ENCODE measurements around the gene PPP1R26. TPM values are rescaled to one million over a fixed set of nuclear protein-coding genes. Genes with fewer than 3 reads are reported as not detected.

PPP1R26 gene
- total and polyA plus RNA-seq, 4 donors: 16.1 to 37.8 (median 28.4) TPM

GRCh38 chr9:135487281-135488012 lies 7.9 kb downstream of the PPP1R26 start:
- Histone ChIP-seq H3K27me3 (ENCODE audit: control insufficient read depth, insufficient read depth, low read length) (no peaks in the 10 kb centered on the region), H3K36me3 (ENCODE audit: control insufficient read depth, insufficient read depth, low read length) (peaks cover 69% of the 10 kb centered on the region), H3K27ac (ENCODE audit: low read depth, low read length) (no peak overlapping the region), H3K9me3 (ENCODE audit: control insufficient read depth, insufficient read depth, low read length) (no peaks in the 10 kb centered on the region), H3K4me1 (ENCODE audit: control insufficient read depth, insufficient read depth, low read length) (no peaks in the 10 kb centered on the region), H3K4me3 (ENCODE audit: low read depth, low read length) (no peak overlapping the region)
- WGBS (ENCODE audit: insufficient coverage): 93% methylated on average over 40 of the region's 40 CpGs
- DNase-seq (ENCODE audit: low read depth in 4 of 6, low spot score in 6 of 6): no peak

GRCh38 chr9:135488013-135488330 lies 8.4 kb downstream of the PPP1R26 start:
- H3K27ac ChIP-seq (ENCODE audit: low read depth, low read length): no peak overlapping the region
- no peak for DNase-seq (ENCODE audit: low read depth in 4 of 6, low spot score in 6 of 6)
- H3K9me3 ChIP-seq (ENCODE audit: control insufficient read depth, insufficient read depth, low read length): no peaks in the 10 kb centered on the region
- 98% methylated on average over 7 of the region's 18 CpGs for WGBS (ENCODE audit: insufficient coverage)
- H3K4me3 ChIP-seq (ENCODE audit: low read depth, low read length): no peak overlapping the region
- no peaks in the 10 kb centered on the region for H3K4me1 ChIP-seq (ENCODE audit: control insufficient read depth, insufficient read depth, low read length)
- peaks cover 72% of the 10 kb centered on the region for H3K36me3 ChIP-seq (ENCODE audit: control insufficient read depth, insufficient read depth, low read length)
- no peaks in the 10 kb centered on the region for H3K27me3 ChIP-seq (ENCODE audit: control insufficient read depth, insufficient read depth, low read length)

- no peaks in the 10 kb centered on the region for H3K27me3 ChIP-seq (ENCODE audit: control insufficient read depth, insufficient read depth, low read length)
- no peak overlapping the region for H3K4me3 ChIP-seq (ENCODE audit: low read depth, low read length)
- WGBS (ENCODE audit: insufficient coverage): 92% methylated on average over 17 of the region's 17 CpGs
- no peak for DNase-seq (ENCODE audit: low read depth in 4 of 6, low spot score in 6 of 6)
- H3K27ac ChIP-seq (ENCODE audit: low read depth, low read length): no peak overlapping the region
- H3K9me3 ChIP-seq (ENCODE audit: control insufficient read depth, insufficient read depth, low read length): no peaks in the 10 kb centered on the region
- peaks cover 73% of the 10 kb centered on the region for H3K36me3 ChIP-seq (ENCODE audit: control insufficient read depth, insufficient read depth, low read length)
- no peaks in the 10 kb centered on the region for H3K4me1 ChIP-seq (ENCODE audit: control insufficient read depth, insufficient read depth, low read length)
Observed at GRCh38 chr9:135488527-135488926, 8.9 kb downstream of the PPP1R26 start.

GRCh38 chr9:135489188-135489906 lies 9.8 kb downstream of the PPP1R26 start:
- H3K4me1 ChIP-seq (ENCODE audit: control insufficient read depth, insufficient read depth, low read length): no peaks in the 10 kb centered on the region
- DNase-seq (ENCODE audit: low read depth in 4 of 6, low spot score in 6 of 6): no peak
- H3K27me3 ChIP-seq (ENCODE audit: control insufficient read depth, insufficient read depth, low read length): no peaks in the 10 kb centered on the region
- H3K27ac ChIP-seq (ENCODE audit: low read depth, low read length): no peak overlapping the region
- no peaks in the 10 kb centered on the region for H3K9me3 ChIP-seq (ENCODE audit: control insufficient read depth, insufficient read depth, low read length)
- 92% methylated on average over 18 of the region's 18 CpGs for WGBS (ENCODE audit: insufficient coverage)
- peaks cover 67% of the 10 kb centered on the region for H3K36me3 ChIP-seq (ENCODE audit: control insufficient read depth, insufficient read depth, low read length)
- H3K4me3 ChIP-seq (ENCODE audit: low read depth, low read length): no peak overlapping the region

GRCh38 chr9:135490166-135490870 lies 10.7 kb downstream of the PPP1R26 start:
- H3K27me3 ChIP-seq (ENCODE audit: control insufficient read depth, insufficient read depth, low read length): no peaks in the 10 kb centered on the region
- peaks cover 62% of the 10 kb centered on the region for H3K36me3 ChIP-seq (ENCODE audit: control insufficient read depth, insufficient read depth, low read length)
- H3K4me3 ChIP-seq (ENCODE audit: low read depth, low read length): no peak overlapping the region
- WGBS (ENCODE audit: insufficient coverage): 84% methylated on average over 16 of the region's 16 CpGs
- no peak overlapping the region for H3K27ac ChIP-seq (ENCODE audit: low read depth, low read length)
- H3K4me1 ChIP-seq (ENCODE audit: control insufficient read depth, insufficient read depth, low read length): no peaks in the 10 kb centered on the region
- no peak for DNase-seq (ENCODE audit: low read depth in 4 of 6, low spot score in 6 of 6)
- no peaks in the 10 kb centered on the region for H3K9me3 ChIP-seq (ENCODE audit: control insufficient read depth, insufficient read depth, low read length)

- Histone ChIP-seq H3K4me3 (ENCODE audit: low read depth, low read length) (no peak overlapping the region), H3K9me3 (ENCODE audit: control insufficient read depth, insufficient read depth, low read length) (no peaks in the 10 kb centered on the region), H3K4me1 (ENCODE audit: control insufficient read depth, insufficient read depth, low read length) (no peaks in the 10 kb centered on the region), H3K27me3 (ENCODE audit: control insufficient read depth, insufficient read depth, low read length) (no peaks in the 10 kb centered on the region), H3K36me3 (ENCODE audit: control insufficient read depth, insufficient read depth, low read length) (peaks cover 55% of the 10 kb centered on the region), H3K27ac (ENCODE audit: low read depth, low read length) (no peak overlapping the region)
- WGBS (ENCODE audit: insufficient coverage): 58% methylated on average over 10 of the region's 18 CpGs
- no peak for DNase-seq (ENCODE audit: low read depth in 4 of 6, low spot score in 6 of 6)
Observed at GRCh38 chr9:135490980-135491464, 11.4 kb downstream of the PPP1R26 start.

- Histone ChIP-seq H3K4me3 (ENCODE audit: low read depth, low read length) (no peak overlapping the region), H3K9me3 (ENCODE audit: control insufficient read depth, insufficient read depth, low read length) (no peaks in the 10 kb centered on the region), H3K4me1 (ENCODE audit: control insufficient read depth, insufficient read depth, low read length) (no peaks in the 10 kb centered on the region), H3K27ac (ENCODE audit: low read depth, low read length) (no peak overlapping the region), H3K36me3 (ENCODE audit: control insufficient read depth, insufficient read depth, low read length) (peaks cover 48% of the 10 kb centered on the region), H3K27me3 (ENCODE audit: control insufficient read depth, insufficient read depth, low read length) (no peaks in the 10 kb centered on the region)
- DNase-seq (ENCODE audit: low read depth in 4 of 6, low spot score in 6 of 6): no peak
- WGBS (ENCODE audit: insufficient coverage): no CpG with 5 or more reads among the region's 4 CpGs
Observed at GRCh38 chr9:135491764-135492163, 12.2 kb downstream of the PPP1R26 start.

- Histone ChIP-seq H3K27ac (ENCODE audit: low read depth, low read length) (no peak overlapping the region), H3K36me3 (ENCODE audit: control insufficient read depth, insufficient read depth, low read length) (peaks cover 35% of the 10 kb centered on the region), H3K4me3 (ENCODE audit: low read depth, low read length) (no peak overlapping the region), H3K27me3 (ENCODE audit: control insufficient read depth, insufficient read depth, low read length) (no peaks in the 10 kb centered on the region), H3K4me1 (ENCODE audit: control insufficient read depth, insufficient read depth, low read length) (no peaks in the 10 kb centered on the region), H3K9me3 (ENCODE audit: control insufficient read depth, insufficient read depth, low read length) (no peaks in the 10 kb centered on the region)
- peak in 1 of 6 donors; percentile 57 for DNase-seq (ENCODE audit: low read depth in 4 of 6, low spot score in 6 of 6)
- 83% methylated on average over 18 of the region's 27 CpGs for WGBS (ENCODE audit: insufficient coverage)
Observed at GRCh38 chr9:135492886-135493669, 13.5 kb downstream of the PPP1R26 start.
